HG02884 (cell line): ENCODE results near the gene CELSR1.

Source experiments
- ATAC-seq: cut with Tn5 transposase; IDR thresholded peaks from one replicate; pipeline ENCODE4 v1.9.1; 2021; ENCODE audit warnings: mild to moderate bottlenecking, moderate library complexity; ENCODE audit not compliant: unreplicated experiment

Gene CELSR1

DNA sequence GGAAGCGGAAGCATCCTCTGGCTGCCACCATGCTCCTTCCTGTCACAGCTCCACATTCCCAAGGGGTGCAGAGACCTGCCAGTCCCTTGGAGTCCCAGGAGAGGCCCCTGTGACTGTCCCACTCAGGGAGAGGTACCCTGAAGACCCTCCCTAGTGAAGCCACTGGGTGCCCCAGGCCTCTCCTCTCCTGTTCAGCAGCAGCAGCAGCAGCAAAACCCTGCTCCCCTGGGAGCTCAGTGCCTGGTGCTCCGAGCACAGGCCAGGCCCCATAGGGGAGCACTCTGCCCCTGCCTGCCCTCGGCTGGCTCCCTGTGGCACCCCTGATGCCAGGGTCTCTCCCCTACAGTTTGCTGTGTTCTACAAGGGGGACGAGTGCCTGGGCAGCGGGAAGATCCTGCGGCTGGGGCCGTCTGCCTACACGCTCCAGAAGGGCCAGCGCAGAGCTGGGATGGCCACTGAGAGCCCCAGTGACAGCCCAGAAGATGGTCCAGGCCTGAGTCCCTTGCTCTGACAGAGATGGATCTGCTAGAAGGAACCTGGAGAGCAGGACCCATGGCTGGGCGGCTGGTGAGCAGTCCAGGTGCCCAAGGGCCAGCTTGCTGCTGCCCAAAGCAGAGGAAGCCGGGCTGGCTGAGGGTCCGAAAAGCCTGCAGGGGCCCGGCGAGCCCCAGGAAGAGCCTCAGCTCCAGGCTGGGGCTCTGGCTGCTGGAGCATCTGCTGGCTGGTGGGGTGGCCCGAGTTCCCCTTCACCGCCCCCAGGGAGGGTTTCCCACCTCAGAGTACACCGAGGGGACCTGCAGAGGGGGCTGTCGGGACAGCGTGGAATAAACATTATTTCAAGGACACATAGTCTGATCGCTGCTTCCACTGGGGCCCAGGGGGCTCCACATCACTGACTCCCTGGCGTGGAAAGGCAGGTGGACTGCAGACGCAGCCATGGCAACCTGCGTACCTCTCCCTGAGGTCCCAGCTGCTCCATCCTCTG, 180.6 kb downstream of the CELSR1 start:
- no peak for ATAC-seq

DNA sequence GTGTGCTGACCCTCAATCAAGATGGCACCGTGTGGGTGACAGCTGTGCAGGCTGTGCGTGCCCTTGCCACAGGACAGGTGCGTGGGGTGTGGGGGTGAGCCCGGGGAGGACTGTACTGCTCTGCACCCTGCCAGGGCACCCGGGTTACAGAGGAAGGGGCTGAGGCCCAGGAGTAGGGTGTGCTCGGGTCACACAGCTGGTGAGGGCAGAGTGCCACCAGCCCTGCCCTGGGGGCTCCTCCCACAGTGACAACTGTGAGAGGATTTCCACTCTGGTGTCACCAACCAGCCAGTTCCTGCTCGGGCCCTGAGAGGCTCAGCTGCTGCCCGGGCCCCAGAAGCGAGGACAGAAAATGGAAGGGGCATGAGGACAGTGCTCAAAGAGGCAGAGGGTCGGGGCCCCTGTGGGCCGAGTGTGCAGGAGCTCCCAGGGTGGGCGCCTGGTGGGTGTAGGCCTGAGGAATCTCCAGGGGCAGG, 181.4 kb downstream of the CELSR1 start:
- no peak for ATAC-seq

DNA sequence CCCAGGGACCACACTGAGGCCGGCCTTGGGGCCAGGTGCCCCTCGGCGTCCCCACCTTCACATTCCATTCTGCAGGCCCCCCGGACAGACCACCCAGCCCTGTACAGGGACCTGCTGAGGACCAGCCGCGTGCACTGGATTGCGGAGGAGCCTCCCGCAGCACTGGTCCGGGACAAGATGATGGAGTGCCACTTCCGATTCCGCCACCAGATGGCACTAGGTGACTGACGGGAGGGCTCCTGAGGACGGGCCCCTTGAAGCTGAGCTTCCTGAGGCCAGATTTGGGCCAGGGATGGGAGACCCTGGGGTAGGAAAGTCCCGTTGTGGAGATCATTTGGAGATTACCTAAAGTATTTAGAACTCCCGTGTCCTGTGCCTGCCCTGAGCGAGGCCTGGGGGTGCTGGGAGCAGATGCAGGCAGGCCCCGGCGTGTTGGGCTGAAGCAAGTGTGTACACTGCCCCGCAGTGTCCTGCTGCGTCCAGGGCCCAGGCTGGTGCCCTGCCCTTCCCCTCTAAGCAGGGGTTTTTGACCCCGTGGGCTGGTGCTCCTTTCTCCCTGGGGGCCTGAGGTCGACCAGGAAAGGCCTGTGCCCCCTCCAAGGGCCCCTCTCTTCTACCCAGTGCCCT, 181.9 kb downstream of the CELSR1 start:
- ATAC-seq, result no peak

DNA sequence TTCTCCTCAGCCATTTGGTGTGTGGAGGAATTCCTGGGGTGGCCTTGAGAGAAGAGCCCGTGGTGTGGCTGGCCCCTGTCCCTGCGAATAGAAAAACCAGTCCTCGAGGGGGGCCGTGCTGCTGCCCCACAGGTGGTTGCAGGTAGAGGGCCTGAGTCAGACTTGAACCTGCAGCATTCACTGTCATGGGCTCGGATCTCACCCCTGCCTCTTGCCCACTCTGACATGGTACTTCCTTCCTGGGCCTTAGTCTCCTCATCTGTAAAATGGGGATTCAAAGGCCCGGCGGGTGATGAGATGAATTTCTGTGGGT, 182.5 kb downstream of the CELSR1 start:
- no peak for ATAC-seq

DNA sequence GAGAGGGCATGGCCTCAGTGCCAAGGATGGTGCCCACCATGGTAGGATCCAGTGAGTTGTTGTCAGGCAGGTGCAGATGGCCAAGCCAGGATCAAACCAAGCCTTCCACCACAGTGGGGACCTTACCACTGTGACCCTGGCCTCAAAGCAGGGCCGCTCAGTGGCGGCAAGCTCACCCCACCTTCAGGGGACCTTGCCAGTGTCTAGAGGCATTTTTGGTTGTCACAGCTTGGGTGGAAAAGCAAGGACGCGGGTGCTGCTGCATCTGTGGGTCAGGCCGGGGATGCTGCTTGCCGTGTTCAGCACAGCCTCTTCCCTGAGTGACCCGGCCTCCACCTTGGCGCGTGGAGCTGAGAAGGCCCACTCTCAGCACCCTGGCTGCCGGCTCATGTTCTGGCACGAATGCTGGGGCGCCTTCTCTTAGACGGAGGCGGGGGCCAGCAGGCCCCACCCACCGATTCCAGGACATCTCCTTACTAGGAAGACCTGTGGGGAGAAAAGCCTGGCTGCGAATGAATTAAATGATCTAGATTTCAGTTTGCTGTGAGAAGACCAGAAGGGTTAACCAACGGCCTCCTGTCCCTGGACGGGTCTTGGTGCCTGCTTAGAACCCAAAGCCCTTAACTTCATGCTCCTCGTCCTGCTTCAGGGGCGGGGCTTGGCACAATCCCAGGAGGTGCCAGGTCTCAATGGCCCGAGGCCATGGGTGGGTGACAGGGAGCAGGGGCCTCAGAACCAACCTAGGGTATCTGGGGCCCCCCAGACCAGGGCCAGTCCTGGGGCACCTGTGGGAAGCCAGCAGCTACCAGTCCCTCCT, 183.0 kb downstream of the CELSR1 start:
- ATAC-seq, result no peak

DNA sequence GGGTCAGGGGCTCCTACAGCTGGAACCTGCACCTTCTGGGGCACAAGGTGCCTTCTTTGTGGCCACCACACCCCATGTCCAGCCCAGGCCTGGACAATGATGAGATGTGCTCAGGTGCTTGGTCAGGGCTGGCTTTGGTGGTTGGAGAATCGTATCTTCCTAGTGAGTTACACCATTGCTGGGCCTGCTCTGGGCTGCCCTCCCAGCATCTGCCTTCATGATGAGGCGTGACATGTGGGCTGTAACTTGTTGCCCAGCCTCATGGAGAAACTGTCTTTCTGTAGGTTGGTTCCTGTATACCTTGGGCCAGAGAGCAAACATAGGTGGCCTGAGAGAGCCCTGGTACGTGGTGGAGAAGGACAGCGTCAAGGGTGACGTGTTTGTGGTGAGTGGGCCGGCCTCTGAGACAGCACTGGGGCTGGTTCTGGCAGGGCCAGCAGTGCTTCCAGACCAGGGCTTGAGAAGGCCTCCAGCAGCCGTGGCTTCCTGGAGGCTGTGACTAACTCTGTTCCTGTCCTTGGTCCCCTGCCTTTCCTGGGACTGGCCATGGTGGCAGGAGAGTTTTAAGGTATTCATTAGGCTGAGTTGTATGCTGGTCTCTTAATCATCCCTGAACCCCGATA, 183.8 kb downstream of the CELSR1 start:
- ATAC-seq, result no peak

DNA sequence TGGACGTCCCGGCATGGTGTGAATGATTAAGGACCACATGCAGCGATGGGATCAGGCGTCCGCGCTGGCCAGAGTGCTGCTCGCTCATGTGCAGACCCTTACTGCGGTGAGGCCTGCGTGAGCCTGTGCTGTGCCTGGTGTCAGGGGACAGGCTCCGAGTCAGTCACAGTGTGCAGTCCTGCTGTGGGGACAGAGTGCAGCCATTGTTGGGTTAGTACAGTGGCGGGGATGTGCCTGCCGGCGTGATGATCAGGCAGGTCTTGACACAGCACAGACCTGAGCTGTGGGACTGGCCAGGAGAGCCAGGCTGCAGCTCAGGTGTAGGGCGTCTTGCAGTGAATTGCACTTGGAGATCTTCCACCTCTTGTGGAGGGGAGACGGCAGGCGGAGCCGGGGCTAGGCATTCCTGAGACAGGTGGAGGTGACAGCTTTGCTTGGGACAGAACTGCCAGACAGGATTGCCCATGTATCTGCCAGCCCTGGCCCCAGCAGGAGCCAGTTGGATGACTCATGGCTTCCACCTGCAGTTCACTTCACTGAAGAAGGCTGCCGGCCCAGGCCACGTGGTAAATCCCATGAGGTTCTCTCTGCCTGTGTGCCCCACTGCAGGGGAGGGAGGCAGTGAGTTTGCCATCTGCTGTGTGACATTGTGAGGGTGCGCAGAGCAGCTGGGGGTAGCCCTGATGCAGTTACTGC, 184.6 kb downstream of the CELSR1 start:
- no peak for ATAC-seq

DNA sequence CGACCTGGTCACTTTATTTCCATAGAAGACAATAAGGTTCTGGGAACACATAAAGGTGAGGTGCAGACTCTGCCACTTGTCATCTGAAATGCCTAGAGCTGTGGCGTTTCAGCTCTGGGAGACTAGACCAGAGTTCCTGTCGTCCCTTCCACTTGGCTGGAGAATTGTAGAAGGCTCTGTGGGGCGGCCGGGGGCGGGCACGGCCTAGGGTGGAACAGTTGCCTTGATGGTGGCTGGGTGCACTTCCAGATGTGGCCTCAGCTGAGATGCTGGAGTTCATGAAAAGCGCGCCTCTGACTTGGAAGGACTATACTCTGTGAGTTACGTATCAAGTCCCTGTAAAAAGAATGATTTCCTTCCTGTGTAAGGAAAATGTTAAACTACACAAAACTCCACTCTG, 185.1 kb downstream of the CELSR1 start:
- ATAC-seq, result no peak

DNA sequence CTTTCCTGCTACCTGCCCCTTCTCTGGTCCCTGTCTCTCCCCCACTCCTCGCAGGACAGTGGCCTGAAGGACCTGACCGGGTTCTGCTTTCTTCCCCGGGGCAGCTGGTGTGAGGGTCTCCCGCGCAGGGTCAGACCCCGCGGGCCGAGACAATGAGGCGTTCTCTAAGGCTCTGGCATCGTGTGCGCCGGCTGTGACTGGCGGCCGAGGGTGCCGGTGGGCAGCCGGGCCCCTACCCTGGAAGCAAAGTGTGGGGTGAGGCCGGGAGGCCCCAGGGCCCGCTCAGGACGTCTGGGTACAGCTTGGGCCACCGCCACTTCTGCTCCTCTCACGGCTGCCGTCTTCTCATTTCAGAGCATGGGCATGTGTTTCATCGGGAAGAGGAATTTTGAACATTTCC, 185.7 kb downstream of the CELSR1 start:
- no peak for ATAC-seq

DNA sequence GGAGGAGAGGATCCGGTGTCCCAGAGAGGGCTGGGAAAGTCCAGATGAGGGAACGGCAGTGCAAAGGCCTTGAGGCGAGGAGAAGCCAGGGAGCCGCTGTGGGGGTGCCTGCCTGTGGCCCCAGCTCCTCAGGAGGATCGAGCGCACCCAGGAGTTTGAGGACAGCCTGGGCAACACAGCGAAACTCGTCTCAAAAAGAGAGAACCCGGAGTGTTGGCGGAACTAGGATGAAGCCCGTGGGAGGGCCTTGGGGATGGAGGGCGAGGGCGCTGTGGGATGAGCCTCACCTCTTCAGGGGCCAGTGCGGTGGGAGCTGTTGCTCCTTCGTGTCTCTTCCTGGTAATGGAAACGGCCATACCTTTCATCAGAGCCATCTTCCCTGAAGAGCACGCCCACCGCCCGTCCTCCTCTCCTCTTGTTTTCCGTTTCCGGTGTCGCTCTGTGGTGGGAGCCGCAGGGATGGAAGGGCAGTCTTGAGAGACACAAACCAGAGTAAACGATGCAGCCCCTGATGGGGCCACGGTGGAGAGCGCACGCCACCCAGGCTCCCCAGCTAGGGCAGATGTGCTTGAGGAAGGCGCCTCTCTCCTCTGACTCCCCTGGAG, 186.2 kb downstream of the CELSR1 start:
- no peak for ATAC-seq

DNA sequence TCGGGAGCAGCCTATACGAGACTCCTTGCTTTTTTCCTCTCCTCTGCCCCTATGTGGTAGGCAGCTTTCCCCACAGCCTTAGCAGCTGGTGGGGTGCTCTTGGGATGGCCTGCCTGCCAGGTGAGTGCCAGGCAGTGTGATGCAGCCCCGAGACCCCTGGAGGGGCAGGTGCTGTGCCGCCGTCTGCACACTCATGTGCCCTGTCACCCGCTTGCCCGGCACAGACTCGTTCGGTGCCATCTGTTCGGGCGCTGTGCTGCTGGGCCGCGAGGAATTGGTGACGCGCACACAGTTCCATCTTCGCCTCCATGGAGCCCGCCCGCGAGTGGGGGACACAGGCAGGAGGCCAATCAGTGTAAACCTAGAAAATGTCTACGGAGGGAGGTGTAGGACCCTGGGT, 186.8 kb downstream of the CELSR1 start:
- ATAC-seq, result no peak

DNA sequence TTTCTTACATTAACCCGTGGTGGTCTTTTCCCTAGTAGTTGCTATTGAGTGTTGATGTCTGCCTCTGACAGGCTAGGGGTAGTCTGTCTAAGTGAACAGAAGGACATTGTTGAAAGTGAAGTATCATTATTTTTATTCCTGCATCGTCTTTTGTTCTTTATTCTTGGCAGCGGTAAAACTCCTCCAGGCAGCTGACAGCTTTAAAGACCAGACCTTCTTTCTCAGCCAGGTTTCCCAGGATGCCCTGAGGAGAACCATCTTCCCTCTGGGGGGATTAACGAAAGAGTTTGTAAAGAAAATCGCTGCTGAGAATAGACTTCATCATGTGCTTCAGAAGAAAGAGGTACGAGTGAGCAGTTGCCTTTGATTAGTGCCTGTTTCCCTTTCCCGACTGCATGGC, 187.3 kb downstream of the CELSR1 start:
- no peak for ATAC-seq

DNA sequence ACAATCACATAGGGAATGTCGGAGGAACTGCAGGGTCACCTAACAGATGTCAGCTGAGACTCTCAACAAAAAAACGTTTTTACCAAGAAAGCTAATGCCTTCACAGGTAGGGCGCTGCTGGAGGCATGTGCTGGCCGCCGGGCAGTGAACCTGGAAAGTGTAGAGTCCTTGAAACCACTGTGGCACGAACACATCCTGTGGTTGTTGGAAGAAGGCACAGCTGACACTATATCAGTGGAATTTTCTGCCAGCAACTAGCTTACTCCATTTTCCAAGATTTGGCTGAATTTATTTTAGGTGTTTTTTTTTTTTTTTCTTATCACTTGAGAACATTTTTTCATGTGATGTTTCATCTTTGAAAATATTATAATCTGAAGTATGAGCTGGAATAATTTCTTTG, 187.7 kb downstream of the CELSR1 start:
- no peak for ATAC-seq

DNA sequence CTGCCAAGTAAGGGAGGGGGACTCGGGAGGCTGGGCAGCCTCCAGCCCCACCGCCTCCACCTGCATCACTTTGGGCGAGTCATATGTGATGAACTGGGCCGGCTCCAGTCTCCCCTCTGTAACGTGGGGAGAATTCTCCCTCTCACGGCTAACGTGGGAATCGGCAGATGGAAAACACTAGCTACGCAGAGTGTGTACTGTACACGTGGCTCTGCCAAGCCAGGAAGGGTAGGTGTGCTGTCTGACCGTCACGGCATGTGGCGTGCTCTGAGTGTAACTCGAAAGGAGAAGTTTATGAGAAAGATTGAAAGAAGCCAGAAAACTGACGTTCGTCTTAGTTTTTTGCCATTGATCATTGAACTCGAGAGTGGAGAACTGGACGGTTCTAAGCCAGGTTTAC, 188.2 kb downstream of the CELSR1 start:
- ATAC-seq, result no peak

DNA sequence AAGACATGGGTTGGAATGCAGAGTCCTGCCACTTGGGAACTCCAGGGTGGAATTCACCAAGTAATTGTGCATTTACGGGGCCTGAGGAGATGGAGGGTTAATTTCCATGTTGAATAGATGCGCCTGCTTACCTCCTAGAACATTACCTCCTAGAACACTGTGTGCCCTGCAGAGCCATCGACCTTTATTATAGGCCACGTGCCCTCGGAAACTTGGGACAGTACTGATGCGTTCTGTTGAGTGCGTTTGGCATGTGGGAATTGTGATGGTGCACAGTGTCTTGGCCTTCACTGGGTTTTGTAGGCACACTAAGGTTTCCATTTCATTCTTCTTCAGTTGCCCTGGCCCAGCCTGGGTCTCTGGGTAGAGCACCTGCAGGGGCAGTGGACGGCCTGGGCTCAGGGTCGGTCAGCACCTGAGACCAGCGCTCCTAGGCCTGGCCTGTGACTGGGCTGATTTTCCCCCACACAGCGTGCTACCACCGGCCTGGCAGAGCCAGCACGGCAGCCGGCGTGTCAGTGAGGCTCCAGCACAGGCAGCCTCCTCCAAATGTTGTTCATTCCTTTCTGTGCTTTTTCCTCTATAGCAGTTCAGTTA, 189.2 kb downstream of the CELSR1 start:
- ATAC-seq, result no peak

DNA sequence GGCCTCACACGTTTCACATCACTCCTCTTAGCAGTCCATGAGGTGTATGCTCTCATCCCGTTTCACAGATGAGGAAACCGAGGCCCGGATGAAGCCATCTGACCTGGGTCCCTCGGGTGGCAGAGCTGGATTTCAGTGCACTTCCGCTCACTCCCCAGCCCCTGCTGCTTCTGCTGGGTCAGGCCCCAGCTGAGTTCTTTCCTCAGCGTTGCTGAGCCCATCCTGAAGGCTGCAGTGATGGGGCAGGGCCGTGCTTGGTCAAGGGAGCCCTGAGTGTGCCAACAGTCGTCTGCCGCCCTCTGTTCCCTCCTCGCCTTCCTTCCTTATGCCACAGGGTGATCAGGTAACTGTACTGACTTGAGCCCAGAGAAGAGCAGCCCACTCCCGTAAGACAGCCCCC, 189.8 kb downstream of the CELSR1 start:
- no peak for ATAC-seq

DNA sequence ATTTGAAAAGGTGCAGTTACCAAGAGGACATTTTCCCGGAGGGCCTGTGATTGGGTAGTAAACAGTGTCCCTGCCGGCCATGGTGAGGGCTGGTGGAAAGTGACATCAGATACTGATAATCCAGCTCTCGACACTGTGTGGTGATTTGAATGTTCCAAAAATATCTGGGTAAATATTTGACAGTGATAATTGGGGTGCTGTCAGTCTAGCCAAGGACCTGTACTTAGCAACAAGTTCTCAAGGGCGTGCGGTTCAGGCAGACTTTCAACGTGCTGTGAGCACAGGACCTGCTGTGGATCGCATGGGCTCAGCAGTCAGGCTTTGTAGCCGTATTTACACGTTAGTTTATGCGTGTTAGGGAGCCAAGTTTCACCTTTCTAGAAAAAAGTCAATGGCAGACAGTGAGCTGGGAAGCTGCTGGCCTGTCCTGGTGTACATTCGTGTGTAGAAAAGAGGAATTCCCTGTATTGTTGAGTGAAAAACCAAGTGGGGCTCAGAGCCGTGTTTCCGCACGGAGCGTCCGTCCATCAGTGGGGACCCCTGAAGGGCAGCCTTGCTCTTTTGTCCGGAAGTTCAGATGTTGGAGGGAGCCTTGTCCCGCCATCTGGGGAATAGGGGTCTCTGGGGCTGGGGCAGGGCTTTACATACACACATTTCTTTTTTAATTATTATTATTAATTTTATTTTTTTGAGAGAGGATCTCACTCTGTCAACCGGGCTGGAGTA, 190.6 kb downstream of the CELSR1 start:
- ATAC-seq, result no peak

DNA sequence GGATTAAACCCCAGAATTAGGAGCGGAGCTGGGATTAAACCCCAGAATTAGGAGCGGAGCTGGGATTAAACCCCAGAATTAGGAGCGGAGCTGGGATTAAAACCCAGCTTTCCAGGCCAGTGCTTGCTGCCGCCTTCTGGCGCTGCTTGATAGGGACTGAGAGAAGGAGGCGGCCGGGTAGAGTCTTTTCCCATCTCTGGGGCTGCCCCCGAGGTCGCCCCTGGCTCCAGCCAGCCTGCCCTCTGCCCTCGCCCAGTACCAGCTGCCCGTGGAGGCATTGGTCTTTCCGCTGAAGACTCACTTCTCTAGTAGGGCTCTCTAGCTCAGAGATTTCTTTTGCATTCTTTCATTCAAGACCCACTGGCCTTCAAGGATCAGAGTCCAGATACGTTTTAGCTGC, 196.7 kb downstream of the CELSR1 start:
- no peak for ATAC-seq

DNA sequence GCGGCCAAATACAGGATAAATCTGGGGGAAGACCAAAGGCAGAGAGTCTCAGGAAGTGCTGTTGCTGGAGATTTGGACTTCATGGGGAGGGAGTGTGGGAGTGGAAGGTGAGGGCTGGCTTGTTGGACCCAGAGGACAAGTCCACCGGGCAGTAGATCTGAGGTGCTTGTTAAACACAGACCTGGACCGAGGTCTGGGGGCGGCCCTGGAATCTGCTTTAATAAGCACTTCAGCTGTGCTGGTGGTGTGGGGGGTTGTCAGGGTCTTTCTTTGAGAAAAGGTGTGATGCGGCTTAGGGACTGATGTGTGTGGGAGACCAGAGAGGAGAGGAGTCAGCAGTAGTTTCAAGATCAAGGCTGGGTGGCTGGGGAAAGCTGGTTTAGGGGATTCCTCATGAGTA, 197.5 kb downstream of the CELSR1 start:
- no peak for ATAC-seq
